ENCODE measurements around the gene PRR5L.
"Not testable (repeated sequence)": the region's sequence is repeated elsewhere in the genome, so short reads cannot be mapped to it uniquely, and the experiment has no call there.

The PRR5L gene

DNA sequence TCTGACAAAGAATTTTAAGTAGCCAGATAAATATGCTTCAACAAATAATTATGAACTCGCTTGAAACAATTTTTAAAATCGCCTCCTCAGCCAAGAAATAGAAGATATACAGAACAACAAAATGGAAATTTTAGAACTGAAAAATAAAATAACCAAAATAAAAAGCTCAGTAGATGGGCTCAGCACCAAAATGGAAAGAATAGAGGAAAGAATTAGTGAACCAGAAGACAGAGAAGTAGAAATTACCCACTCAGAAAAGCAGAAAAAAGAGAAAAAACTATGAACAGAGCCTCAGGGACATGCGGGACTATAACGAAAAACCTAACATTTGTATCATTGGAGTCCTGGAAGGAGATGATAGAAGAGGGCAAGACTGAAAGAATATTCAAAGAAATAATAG, 14.2 kb upstream of the PRR5L start:
- DNase-seq: no peak

DNA sequence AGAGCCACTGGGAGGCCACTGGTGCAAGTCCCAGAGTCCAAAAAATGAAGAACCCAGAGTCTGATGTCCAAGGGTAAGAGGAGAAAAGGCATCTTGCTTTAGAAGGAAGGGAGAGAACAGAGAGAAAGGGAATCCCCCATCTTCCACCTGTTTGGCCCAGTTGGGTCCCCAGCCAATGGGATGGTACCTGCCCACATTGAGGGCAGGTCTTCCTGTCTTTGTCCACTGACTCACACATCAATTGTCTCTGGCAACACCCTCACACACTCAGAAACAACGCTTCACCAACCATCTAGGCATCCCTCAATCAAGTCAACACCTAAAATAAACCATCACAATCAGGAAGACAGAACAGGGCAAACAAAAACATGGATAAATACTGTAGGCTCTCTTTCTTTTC, 13.2 kb upstream of the PRR5L start:
- no peak for DNase-seq

GRCh38 chr11:36288442-36289225, 7.5 kb upstream of the PRR5L start:
- no peak for DNase-seq

DNA sequence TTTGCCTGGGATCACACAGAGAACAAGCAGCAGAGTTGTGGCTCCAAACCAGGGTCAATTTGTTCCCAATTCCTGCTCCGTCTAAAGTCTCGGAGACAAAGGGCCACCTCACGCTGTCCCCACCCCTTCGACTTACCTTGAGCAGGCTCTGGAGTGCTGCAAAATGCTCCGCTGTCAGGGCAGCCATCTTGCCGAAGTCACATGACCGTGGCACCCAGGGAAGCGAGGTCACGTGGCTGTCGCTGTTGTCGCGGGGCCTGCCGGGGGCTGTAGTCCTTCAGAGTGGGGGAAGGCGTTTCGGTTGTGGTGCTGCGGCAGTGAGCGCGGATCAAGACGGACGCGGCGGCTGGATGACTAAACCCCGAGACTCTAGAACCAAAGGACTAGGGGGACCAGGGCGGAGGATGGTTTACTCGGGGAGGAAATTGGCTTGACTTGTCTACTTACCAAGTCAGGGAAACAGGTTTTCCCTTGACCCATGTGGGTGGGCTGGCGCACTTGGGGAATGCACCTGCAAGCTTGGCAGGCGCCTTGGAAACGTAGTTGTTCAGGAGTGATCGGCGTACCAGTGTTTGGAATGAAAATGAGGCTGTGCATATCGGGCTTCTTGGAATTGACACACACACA, 6.7 kb upstream of the PRR5L start, which contains the start of gene COMMD9:
Gene COMMD9, minus strand, starts transcription at position 199 of the 627 bp plus-strand sequence. Its CDS starts 12 bp downstream, at position 187.
- DNase-seq: peak; percentile 79

- DNase-seq: peak; percentile 31
Observed at GRCh38 chr11:36292311-36292722, 3.8 kb upstream of the PRR5L start.

DNA sequence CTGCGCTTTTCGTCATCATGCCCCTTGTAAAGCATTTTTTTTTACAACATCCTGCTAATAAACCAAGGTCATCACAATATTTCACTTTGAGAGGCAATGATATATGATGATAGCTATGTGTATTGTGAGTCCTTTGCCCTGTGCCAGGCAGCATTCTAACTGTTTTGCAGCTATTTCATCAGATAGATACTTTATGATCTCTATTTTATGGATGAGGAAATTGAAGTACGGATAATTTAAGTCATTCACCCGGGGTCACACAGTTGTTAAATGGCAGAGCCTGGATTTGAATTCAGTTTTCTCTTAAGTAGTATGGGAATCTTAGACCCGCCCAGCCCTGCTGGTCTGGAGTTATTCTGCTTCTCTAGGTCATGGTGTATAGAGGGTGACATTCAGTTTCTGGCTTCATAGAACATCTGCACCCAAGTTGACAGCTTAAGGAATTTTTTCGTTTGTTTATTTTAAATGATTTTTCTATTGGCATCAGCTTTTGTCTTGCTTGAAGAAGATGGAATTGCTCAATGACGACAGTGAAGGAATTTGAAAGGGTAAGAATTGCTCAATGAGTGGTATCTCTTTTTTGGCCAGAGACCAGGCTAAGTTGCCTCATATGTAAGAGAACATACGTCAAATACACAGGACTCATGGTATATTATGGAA, 926 bp downstream of the PRR5L start:
- no peak for DNase-seq

DNA sequence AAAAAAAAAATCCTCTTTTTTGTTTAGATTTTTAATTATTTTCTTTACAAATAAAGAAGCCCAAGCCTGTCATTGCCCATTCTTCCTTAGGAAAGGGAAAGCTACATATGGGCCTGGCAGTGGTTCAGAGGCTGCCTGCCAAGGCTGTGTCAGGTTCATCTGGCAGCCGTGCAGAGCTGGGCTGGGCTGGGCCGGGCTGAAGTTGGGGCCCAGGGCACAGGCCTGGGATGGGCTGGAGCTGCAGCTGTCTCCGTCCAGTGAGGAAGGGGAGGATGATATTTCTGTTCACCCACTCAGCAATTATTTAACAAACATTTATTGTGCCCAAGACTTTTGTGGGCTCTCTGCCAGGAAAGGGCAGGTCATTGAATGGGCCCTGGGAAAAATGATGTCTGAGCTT, 4.6 kb downstream of the PRR5L start:
- DNase-seq: peak; percentile 74

GRCh38 chr11:36304351-36304750, 8.3 kb downstream of the PRR5L start:
- DNase-seq: no peak

DNA sequence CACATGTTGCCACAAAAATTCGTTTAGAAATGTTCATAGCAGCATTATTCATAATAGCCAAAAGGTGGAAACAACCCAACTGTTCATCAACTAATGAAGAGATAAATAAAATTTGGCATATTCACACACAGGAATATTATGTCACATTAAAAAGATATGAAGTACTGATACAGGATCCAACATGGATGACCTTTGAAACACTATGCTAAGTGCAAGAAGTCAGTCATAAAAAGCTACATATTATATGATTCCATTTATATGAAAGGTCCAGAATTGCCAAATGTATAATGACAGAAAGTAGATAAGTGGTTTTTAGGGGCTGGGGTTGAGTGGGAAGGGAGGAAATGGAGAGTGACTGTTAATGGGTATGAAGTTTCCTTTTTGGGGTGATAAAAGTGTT, 9.0 kb downstream of the PRR5L start:
- no peak for DNase-seq

DNA sequence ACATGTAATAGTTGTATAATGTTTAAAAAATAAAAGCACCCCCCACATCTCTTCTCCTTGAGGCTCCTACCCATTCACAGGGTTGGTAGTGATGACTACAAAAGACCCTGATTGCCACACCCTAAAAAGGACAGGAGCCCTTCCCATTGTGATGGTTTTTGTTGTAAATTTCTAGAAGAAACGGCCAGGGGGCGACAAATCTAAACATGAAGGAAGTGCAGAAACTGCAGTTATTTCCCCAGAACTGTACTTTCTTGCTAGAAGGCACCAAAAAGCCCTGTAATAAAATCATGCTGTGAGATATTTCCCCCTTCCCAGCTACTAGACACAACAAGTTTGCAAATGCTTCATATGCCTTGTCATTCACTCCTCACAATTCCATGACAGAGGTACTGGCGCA, 10.8 kb downstream of the PRR5L start:
- peak; percentile 3 for DNase-seq

DNA sequence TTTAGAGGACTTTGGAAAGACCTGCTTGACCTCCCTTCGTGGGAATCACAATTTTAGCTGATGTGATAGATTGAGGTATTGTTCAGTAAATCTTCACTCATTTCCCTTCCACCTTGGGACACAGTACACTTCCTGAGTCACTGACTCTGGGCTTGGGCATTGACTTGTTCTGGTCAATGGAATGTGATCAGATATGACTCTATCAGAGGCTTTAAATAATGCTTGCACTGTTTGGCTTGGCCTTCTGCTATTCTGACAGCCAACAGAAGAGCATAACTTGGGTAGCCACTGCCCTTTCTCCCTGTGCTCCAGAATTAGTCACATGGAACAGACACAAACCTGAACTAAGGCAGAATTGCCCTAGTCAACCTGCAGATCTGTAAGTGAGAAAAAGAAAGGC, 12.5 kb downstream of the PRR5L start:
- DNase-seq: no peak

GRCh38 chr11:36309779-36310178, 13.7 kb downstream of the PRR5L start:
- no peak for DNase-seq

DNA sequence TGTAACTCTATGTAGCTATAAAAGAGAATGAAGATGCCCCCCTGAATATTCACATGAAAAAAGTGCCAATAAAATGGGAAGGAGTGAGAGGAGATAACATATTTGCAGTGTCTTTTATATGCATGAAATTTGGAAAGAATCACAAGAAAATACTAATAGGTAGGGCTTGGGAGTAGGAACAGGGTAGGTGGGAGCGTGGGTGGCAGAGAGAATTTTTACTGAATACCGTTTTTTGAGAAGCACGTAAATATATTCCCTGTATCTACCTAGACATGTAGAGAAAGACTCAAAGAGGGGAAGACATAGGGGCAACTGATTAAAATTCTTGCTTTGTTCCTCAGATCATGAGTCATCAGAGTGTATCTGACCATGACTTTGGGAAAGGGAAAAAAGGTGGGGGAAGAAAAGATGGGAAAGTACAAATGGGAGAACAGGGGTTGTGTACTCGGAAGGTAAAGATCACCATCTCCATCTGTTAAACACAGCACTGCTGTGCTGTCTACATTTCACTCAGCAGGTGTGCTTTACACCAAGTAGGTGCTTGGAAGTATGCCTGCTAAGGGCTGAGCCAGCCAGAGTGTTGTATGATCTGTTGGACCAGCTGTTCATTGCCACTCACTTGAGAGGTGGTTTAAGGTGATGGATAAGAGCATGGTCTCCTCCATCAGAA, 16.0 kb downstream of the PRR5L start:
- DNase-seq: peak; percentile 44

DNA sequence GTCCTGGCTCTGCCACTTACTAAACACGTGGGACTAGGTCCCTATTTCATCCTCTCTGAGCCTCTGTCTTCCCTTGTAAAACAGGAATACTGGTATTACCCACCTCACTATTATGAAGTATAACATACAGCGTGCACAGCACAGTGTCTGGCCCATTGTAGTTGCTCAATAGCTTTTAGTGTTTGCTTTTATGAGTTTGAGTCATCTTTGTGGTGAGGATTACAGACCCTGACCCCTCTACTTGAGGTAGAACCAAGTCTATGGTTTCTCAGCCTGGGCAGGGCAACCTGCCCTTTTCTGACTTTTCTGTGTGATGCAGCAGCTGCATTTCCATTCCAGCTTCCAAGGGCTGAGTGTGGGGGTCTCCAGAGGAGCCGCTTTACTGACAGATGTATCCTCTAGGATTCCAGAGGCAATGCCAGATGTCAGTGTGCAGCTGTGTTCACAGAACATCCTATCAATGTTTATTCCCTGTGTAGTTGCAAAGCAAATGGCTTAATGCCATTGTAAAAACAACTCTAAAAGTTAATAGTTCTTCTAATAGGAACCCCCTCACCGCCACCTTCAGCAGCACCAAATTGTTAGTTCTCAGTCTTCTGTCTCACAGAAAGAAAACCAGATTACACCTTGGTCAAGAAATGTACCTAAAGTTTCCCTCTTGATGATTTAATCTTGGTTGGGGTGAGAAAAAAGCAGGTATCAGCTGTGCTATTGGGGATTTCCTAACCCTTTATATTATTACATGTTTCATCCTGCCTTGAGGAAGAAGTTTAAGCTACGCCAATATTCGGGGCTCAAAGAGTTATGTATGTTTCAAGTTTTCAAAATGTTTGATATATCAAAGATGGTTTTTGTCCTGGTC, 16.8 kb downstream of the PRR5L start:
- DNase-seq: no peak

DNA sequence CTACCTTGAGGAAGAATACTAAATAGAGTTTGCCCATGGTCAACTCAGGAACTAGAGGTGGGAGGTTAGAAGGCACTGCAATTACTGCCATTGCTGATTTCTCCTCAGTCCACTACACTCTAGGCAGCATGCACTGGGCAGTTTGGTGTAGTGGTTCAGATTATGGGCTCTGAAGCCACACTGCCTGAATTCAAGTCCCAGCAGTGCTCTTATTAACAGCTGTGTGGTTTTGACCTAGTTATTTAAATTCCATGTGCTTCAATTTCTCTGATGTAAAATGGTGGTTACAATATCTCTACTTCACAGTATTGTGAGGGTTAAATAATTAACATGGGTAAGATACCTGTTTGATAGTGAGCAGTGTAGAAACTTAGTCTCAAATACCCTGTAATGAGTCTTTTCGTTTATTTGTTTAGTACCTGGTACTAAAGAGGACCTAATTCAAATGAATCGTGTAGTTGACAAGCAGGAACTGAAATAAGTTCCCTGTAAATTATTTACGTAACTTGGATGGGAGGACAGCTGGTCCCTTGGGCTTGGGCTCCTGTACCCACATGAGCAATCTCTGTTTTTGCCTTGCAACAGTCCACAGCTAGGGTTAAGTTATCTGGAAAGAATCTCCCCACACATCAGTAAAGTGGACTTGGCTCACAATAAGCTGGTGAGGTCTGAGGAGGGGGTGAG, 17.8 kb downstream of the PRR5L start:
- DNase-seq: no peak

DNA sequence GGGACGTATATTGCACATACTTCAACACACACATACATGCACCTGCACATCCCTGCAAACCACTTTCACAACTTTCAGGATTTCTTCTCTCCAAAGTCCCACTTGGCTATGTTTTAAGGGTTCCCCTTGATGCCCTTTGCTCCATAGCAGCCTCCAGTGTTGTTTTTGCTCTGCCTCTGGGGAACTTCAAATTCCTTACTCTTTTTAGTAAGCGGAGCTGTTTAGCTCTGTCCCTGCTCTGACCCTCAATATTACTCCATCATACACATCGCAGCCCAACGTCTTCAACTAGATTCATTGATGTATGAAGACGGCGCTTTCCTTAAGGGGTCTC, 18.3 kb downstream of the PRR5L start:
- no peak for DNase-seq

GRCh38 chr11:36316049-36316448, 20.0 kb downstream of the PRR5L start:
- DNase-seq: no peak

GRCh38 chr11:36317992-36318391, 21.9 kb downstream of the PRR5L start:
- DNase-seq: no peak

- not testable (repeated sequence) for DNase-seq
Observed at GRCh38 chr11:36324956-36325355, 28.9 kb downstream of the PRR5L start.

DNA sequence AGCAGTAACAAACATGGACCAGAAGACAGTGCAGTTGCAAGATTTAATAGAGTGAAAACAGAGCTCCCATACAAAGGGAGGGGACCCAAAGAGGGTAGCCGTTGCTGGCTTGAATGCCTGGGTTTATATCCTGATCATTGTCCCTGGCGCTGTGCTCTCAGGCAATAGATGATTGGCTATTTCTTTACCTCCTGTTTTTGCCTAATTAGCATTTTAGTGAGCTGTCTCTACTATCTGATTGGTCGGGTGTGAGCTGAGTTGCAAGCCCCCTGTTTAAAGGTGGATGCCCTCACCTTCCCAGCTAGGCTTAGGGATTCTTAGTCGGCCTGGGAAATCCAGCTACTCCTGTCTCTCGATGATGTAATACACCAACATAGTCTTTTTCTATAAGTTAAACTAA, 29.3 kb downstream of the PRR5L start:
- not testable (repeated sequence) for DNase-seq

DNA sequence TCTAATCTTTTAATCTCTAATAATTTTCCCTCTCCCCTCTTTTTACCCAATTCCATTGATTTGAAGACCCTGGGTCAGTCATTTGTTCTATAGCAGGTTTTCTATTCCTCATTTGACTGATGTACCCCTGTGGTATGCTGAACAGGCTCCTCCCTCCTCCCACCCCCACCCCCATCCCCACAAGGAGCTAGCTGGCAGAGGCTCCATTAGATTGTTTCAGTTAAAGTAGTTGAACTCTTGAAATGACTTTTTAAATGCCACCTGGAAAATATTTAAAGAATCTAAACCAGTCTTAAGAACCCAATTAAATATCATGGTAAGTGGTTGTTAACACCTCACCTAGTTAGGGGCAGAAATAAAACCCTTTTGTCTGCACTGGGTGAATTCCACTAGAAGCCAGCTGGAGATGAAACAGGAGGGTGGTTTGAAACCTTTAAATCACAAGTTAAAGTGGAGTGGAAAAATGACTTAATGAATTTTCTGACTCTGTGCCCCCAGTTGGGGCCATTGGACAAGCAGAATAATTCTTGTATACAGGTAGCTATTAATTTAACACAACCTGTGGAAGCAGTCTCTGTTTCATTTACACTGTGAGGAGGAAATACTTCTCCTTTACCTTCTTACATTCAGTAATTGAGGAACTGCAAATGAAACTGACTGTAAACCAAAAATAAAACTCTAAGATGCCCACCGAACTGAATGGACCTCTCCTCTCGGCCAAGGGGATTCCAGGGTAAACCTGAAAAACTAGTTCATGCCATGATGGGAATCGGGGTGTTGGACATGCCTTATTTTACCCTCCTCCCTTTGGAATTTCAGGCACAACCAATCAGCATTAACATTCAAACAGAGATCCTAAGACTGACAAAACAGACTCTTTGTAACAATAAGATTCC, 30.7 kb downstream of the PRR5L start:
- no peak for DNase-seq
